ENCODE measurements around the gene SH2D7.

Gene SH2D7

DNA sequence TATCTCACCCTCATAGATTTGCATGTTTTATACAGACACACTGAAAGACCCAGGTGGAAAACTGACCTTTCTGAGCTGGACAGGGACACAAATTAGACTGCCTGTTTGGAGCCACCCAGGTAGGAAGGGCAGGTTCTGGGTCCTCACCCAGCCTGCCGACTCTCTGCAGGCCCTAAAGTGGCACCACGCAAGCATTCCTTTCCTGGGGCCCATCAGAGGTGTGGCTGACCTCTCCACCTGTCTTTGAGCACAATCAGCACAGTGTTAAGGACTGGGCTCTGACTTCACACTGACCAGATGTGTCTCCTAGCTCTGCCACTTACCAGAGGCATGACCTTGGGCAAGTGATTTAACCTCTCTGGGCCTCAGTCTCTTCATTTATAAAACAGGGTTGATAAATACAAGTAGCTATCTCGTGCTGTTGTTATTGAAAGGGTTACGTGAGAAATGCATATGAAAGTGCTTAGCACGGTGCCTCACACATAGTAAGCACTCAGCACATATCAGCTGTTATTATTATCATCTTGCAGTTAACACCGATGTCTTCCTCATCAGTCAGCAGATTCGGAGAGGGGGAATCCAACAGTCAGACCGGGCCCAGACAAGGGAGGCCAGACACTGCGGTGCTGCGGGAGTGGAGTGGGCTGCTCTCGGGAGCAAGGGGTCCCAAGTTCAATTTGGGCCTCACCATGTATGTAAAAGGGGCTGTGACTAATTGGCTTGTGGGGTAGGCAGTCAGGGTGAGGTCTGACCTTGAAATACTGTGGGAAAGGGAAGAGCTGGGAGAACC lies 12.9 kb upstream of the SH2D7 start:
- no peak for DNase-seq

DNA sequence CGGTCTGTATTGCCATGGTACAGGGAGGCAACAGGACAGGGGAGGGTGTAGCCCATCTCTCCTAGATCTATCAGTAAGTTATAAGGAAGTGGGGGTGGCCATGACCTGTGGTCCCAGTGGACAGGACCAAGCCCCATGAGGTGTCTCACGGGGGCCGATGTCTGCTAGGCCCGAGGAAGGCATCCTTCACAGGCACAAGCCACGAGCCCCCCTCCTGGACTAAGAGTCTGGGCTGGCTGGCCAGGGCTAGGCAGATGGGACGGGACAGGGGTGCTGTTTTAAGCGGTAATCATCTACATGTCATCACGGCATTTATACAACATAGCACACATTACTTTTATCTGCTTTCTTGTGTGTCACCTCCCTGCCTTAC lies 12.3 kb upstream of the SH2D7 start:
- no peak for DNase-seq

DNA sequence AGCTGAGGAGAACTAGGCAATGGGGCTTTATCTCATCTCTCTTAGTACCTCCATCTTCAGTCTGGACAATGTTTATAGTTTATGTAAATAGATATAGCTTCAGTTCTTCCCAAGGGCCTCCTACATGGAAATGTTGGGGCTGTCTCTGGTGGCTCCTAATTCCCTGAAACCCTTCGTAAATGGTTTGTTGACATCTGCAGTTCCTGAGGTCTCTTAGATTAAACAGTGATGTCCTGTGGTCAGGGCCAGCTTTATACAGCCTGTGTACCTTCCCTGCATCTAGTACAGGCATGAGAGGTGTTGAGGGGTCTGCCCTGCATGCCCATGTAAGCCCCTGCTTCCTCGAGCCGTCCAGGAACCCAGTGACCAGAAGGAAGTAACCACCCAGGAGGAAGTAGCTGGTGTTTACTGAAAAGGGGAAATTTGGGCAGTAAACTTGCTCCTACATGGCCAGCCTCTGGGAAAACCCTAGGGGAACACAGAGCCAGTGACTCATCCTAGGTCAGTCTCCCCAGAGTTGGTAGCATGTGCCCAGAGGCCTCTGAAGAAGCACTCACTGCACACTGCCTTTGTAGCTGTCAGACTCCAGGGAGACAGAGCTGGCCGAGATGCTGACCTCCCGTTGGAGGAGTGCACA lies 10.1 kb upstream of the SH2D7 start:
- no peak for DNase-seq

DNA sequence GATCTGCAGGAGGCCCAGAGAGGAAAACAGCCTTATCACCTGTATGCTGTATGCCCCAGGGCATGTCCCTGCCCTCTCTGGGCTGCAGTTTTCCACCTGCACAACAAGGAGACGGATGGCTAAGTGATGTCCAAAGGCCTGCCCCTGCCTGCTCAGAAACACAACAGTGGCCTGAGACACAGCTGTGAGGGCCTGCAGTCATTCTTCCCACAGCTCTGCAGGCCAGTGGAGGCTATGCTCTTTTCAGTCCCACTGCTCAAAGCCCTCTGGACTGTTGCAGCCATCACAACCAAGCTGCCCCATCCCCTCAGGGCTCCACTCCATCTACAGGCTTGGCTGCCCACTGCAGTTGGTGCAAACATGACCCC lies 9.6 kb upstream of the SH2D7 start:
- no peak for DNase-seq

DNA sequence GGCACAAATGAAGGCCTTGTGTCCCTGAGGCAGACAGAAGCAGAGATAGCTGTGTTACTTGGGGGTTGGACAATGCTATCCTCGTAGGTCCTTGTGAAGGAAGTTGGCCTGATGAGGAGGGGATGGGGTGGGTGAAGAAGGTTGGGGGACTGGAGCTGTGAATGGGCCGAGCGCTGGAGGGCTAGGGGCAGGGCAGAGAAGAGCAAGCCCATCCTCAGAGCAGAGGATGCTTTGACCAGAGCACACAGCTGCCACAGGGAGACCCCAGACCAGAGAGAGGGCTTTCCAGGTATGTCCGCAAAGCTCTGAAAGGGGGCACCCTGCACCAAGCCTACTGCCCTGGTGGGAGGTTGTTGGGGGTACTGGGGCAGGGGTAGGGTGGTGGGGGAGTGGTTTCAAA lies 9.2 kb upstream of the SH2D7 start:
- no peak for DNase-seq

DNA sequence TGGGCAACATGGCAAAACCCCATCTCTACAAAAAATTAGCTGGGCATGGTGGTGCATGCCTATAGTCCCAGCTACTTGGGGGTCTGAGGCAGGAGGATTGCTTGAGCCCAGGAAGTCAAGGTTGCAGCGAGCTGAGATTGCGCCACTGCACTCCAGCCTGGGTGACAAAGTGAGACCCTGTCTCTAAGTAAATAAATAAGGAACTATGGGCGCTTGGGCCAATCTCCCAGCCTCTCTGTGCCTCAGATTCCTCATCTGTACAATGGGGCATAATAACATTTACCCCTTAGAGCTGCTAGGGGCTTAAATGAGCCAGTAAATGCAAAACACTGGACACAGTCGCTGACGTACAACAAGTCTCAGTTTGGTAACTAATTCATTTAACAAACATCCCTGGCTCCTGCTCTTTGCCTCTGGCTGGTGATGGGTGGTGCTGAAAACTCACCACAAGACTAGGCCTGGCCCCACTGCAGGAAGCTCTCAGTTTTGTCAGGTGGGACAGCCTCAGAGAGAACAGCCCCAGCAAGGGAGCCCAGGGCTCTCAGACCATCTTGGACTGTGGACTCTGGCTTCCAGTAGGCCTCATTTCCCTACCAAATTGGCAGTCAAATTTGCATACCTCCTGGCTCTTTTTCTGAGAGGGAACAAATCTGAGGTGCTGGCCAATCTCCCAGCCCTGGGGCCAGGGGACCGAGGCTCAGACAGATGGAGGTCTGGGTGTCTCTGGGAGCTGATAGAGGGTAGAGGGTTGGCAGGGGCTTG lies 8.5 kb upstream of the SH2D7 start:
- DNase-seq: no peak

DNA sequence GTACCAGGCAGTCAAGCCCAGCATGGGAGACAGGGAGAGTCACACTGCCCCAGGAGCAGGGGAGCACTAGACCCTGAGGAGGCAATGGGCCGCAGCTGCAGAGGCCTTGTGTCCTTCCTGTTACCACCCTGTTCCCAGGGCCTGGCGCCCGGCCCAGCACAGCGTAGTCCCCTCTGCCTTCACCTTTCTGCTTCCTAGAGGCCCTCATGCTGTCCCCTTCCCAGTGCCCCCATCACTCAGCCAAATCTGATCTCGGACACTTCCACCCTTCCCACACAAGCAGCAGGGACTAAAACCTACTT lies 8.0 kb upstream of the SH2D7 start:
- DNase-seq: no peak

DNA sequence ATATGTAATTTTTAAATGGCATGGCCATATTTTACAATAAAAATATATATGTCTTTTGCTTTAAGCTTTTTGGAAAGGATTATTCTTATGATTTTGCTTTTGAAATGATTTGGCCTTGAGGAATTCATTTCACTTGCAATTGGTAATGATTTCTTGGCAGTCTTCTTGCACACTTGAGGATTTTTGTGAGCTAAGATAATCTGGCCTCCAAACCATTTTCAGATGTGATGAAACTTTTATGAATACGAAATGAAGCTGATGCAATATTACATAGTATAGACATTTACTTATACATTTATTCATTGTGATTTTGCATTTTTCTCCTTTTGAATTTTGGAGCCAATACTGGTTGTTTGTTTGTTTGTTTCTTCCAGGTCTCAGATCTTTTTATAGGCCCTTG lies 6.4 kb upstream of the SH2D7 start:
- DNase-seq: no peak

DNA sequence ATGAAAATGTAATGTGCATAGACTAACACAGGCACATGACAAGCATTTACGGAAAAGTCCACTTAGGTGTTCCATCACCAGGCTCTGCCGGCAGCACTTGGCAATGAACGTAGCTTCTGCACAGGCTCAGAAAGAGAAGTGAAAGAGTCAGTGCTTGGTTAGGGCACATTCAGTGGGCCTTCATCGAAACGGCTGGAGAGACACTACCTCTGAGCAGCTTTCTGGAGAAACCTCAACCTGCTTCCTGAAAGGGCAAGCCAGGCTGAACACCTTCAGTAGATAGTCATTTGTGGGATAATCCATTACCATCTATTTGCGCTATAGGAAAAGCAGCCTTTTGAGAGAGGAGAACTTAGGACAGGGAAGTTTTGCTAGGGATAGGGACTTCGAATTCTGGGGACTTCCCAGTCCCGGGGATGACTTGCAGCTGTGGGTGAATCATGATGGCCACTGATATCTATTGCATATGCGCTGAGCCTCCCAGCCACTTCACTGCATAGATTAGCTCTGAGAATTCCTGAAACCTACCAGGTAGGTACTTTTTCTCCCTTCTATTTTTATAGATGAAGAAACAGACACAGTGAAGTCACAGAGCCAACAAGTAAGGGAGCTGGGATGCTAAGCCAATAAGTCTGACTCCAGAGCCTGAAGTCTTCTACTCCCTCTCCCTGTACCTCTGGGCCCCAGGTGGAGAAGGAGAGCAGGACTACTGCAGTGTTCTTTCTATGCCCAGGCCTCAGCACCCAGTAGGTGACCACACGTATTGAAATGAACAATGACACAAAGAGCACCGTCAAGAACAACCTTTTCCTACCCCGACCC lies 4.2 kb upstream of the SH2D7 start:
- no peak for DNase-seq

DNA sequence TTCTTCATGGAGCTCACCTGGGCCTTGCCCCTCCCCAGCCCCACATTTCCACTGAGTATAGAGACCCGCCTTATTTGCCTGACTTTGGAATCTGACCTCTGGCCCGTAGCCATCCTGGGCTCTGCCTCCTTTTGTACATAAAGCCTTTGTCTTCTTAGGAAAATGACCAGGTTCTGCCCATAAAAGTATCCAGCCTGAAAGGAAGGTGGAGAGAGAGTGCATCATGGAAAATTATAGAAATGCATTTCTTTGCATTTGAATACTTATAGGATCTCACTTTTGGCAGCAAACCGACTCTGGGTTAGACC lies 3.6 kb upstream of the SH2D7 start:
- no peak for DNase-seq

DNA sequence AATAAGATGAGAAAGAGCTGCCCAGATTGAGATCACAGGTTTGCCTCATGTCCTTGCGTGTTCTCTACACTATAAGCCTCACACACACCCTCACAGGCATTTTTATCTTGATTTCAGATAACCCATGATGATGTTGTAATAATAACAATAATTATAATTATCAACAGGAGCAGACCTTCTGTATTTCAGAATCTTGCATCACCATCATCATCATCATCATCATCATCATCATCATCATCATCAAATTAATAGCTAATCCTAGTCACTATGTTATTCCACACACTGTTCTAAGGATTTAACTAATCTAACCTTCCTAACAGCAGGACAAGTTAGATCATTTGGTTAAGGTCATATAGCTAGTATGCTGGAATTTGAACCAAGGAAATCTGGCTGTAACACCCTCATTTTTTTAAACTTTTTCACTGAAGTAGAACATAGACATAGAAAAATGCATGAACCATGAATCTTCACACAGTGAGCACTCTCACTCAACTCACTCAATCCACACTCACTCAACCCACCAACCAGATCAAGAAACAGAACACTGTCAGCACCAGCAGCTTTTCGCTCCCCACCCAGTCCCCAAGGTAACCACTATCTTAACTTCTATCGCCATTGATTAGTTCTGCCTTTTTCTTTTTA lies 1.8 kb upstream of the SH2D7 start:
- DNase-seq: no peak

DNA sequence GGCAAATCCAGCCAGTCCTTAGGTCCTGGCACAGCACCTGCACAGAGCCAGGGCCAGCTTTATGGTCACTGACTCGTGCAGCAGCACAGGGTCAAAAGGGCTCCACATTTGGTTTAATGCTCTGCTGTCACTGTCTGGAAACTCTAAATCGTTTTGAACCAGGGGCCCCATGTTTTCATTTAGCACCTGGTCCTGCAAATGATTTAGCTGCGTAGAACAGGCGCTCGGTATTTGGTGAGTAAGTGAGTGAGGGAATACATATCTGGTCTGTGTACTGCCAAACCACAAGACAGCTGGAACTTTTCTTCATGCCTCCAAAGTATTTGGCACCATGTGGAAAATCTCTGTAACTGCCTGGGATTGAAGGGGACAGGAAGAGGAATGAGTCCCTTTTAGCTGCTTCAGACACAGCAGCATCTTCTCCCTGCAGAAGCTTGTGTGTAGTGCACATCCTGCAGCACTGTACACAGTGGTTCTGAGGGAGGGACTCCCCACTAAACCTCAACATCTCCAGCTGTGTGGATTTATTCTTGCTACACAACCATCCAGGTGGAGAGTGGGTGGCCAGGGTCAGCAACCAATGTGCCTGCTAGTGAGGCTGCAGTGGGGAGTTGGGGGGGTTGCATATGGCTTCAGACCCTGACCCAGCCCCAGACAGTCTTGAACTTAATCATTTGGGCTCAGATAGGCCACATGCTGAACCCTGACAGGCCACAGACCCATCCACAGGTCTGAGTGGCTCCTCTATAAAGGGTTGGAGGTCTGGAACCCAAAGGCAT lies 1.1 kb downstream of the SH2D7 start:
- DNase-seq: no peak

DNA sequence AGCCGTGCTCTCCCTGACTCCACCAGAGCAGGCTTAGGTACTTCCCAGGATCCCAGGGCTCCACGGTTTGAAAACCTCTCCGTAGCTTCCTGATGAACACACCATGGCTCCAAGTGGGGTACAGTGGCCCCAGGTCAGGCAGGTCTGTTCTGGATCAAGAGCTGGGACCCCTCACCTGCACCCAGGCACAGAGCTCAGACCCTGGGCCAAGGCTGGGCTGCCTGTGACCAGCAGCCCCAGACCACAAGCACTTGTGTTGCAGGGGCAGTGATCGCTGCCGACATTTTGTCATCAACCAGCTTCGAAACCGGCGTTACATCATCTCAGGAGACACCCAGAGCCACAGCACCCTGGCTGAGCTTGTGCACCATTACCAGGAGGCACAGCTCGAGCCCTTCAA lies 5.3 kb downstream of the SH2D7 start:
- DNase-seq: no peak

DNA sequence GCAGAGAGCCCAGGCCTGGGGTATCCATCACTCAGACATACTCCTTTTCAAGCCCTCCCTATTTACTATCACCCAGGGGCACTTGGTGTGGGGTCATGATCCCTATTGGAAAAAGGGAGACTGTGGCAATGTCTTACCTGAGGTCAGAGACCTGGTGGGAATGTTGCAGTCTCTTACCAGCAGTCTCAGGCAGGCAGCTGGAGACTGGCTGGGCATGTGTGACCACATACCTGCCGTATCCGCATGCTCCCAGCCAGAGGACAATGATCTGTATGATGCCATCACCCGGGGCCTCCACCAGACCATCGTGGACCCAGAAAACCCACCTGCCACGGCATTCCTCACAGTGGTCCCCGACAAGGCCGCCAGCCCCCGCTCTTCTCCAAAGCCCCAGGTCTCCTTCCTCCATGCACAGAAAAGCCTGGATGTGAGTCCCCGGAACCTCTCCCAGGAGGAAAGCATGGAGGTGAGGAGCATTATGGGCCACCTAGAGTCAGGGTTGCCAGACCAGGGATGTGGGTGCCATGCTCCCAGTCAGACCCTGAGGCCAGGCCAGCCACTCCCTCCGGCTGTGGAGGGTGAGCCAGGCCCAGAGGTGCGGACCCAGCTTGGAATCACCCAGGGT lies 5.9 kb downstream of the SH2D7 start:
- no peak for DNase-seq

DNA sequence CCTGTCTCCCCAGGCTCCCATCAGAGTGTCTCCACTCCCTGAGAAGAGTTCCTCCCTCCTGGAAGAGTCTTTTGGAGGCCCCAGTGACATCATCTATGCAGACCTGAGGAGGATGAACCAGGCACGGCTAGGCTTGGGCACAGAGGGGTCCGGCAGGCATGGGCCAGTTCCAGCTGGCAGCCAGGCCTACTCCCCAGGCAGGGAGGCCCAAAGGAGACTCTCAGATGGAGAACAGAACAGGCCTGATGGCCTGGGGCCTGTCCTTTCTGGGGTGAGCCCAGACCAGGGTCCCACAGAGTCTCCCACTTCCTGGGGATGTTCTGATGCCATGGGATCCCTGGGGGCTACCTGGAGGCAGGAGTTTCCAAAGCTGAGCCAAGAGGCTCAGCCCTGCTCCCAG lies 8.5 kb downstream of the SH2D7 start:
- DNase-seq: no peak

DNA sequence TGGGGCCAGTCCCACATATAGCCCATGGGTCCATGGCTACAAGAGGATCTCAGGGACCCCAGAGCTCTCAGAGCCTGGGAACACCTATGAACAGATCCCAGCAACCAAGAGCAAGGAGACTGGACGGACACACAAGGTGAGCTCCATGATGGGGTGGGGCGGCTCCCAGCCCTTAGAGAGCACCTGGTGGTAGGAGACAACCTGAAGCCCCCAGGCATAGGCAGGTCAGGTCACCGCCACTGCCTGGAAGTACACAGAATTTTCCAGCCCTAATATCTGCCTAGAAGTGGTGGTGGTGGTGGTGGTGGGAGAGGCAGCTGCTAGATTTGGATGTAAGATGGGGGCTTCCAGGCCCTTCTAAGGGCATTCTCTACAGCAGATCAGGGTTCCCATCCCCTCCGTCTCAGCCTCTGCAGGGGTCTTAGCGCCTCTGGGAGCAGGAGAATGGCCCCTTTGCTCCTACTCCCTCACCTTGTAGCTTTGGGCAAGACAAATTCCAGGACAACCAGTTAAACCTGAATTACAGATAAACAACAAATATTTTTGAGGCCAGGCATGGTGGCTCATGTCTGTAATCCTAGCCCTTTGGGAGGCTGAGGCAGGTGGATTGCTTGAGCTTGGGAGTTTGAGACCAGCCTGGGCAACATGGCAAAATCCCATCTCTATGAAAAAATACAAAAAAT lies 9.2 kb downstream of the SH2D7 start:
- DNase-seq: no peak

DNA sequence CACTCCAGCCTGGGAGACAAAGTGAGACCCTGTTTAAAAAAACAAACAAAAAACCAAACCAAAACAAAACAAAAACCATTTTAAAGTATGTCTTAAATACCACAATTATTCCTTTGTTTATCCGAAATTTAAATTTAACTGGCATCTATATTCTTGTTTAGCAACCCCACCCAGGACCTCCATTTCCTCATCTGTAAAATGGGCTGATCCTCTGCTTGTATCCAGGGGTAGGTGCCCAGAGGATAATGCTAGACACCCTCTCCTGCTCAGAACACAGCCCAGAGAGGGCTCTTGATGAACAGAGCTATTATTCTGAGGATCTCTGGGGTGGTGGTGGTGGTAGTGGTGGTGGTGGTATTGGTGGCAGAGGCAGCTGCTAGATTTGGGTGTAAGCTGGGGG lies 9.8 kb downstream of the SH2D7 start:
- no peak for DNase-seq

DNA sequence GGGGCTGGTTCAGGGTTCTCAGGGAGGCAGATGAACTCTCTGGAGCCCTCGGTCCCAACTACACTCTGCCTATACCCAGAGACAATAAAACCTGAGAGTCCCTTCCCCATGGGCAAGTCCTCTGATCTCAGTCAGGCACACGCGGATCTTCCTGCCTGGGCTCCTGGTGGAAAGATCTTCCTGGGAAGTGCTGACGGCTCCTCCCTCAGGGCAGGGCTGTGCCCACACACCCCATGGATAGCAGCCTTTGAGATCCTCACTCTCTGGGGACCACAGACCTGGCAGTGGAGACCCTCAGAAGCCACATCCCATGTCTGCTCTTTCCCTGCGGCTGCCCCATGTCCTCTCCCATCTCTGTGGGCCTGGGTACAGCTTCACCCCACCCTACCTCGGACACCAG lies 10.4 kb downstream of the SH2D7 start:
- DNase-seq: no peak

DNA sequence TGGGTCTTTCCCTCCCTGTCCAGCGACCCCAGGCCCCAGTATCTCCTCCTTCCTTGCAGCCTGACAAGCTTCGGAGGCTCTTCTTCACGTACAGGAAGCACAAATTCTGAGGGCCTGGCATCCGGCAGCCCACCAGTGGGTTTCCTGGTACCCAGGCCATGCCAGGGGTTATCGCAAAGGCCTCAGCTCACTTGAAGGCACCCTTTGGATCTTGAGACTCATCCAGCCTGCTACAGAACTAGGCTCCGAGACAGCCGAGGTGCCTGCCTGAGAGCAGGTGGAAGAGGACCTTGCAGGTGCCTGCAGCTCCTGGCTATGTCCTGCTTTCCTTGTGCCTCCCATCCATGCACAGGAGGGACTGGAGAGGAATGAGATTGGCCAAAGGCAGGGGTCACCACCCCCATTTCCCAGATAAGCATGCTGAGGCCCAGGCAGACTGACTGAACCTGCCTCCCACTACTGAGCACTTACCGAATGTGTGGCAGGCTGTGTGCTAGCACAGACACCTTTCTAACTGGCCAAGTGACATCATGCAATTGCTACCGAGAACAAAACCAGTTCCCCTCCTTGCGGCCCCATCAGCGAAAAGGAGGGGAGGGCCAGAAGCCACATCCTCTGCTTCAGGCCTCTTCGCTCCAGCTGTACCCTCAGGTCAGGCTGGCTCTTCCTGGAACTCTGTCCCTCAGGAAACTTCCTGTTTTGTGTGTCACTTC lies 11.2 kb downstream of the SH2D7 start:
- DNase-seq: no peak

DNA sequence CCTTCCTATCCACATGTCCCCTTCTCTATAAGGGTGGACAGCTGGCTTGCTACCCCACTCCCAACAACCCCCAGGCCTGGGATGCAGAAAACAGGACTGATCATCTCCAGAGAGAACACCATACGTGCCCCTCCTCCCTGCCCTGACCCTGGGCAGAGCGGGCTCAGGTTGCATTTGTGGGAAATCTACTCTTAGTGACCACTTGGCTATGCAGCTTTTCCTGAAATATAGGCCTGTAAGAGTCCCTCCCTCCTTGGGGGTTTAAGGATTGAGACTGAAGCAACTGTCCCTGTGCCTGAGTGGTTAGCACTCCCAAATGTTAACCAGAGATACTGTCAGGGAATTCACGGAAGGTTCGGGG lies 11.7 kb downstream of the SH2D7 start:
- no peak for DNase-seq
